KOPT-K1 (cell line): ENCODE data around the gene GMIP.
A peak's percentile ranks its signal among the peaks of the same experiment; 100 is the strongest.
"Not testable (repeated sequence)": the region's sequence is repeated elsewhere in the genome, so short reads cannot be mapped to it uniquely, and the experiment has no call there.

Source experiments
- H3K27ac ChIP-seq: fragments of 200-600 bp; sonication (generic); 2 replicates; pipeline ENCODE4 v1.5.1; 2016; ENCODE audit warnings: antibody characterized with exemption, mild to moderate bottlenecking, low read depth, low read length; ENCODE audit not compliant: poor library complexity, severe bottlenecking
- H3K36me3 ChIP-seq: fragments of 200-600 bp; sonication (generic); 2 replicates; pipeline ENCODE4 v1.5.1; 2017; ENCODE audit warnings: antibody characterized with exemption, mild to moderate bottlenecking, low read length, moderate library complexity; ENCODE audit not compliant: insufficient read depth
- H3K9me3 ChIP-seq: fragments of 200-600 bp; sonication (generic); 2 replicates; pipeline ENCODE4 v1.5.1; 2017; ENCODE audit warnings: antibody characterized with exemption, low read length, mild to moderate bottlenecking; ENCODE audit not compliant: insufficient read depth, poor library complexity, severe bottlenecking

GMIP gene

DNA sequence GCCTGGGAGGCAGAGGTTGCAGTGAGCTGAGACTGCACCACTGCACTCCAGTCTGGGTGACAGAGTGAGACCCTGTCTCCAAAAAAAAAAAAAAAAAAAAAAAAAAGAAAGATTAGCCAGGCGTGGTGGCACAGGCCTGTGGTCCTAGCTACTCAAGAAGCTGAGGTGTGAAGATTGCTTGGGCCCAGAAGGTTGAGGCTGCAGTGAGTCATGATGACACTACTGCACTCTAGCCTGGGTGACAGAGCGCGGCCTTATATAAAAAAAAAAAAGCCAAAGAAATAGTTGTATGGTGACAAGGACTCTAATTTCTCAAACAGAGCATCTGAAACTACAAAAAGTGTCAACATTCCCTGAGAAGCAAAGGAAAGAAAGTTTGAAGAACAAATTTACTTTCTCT, 28.4 kb downstream of the GMIP start:
- H3K27ac ChIP-seq: no peak overlapping the region
- no peaks in the 10 kb centered on the region for H3K36me3 ChIP-seq

DNA sequence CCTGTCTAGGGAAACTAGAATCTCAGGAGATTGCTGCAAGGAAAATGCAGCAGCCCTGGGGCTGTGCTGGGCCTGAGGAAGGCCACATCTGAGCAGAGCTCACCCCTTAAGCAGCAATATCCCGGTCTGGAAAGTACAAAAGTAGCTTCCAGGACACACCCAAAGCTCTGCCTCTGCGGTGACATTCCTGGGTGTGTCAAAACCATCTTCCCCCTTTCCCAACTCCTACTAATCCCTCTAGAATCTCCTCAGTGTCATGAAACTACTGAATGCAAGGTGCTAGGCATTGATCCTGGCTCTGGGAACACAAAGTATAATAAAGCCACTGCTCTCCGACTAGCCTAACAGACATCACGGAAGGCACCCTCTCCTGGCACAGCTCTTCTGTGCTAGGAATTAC, 30.0 kb downstream of the GMIP start:
- Histone ChIP-seq H3K27ac (no peak overlapping the region), H3K36me3 (no peaks in the 10 kb centered on the region; the same call in 1 of the 2 replicates), H3K9me3 (no peaks in the 10 kb centered on the region)

More for the DNA sequence above, 28.4 kb downstream of the GMIP start:
- H3K9me3 ChIP-seq: no peaks in the 10 kb centered on the region

DNA sequence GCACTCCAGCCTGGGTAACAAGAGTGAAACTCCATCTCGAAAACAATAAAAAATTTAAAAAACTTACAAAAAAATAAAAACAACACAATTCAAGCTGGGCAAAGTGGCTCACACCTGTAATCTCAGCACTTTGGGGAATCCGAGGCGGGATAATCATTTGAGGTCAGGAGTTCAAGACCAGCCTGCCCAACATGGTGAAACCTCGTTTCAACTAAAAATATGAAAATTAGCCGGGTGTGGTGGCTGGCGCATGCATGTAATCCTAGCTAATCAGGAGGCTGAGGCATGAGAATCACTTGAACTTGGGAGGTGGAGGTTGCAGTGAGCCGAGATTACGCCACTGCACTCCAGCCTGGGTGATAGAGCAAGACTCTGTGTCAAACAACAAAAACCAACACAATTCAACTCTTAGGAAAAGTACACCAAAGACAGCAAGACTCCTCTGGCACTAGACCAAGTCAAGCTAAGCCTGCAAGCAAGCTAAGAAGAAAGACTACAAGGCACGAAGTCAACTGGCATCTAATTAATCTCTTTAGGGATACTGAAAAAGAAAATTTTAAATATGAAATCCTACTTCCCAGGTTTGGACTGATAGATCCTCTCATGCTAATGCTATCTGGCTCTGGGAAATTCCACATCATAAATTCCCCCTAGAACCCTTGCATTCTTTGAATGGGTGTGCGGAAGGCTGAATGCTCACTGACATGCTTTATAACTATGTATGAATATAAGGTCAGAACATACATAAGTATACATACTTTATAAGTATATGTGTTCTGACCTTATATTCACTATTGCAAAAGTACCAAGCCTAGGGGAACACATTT, 32.9 kb downstream of the GMIP start:
- no peaks in the 10 kb centered on the region; the same call in 1 of the 2 replicates for H3K36me3 ChIP-seq
- no peaks in the 10 kb centered on the region for H3K9me3 ChIP-seq

DNA sequence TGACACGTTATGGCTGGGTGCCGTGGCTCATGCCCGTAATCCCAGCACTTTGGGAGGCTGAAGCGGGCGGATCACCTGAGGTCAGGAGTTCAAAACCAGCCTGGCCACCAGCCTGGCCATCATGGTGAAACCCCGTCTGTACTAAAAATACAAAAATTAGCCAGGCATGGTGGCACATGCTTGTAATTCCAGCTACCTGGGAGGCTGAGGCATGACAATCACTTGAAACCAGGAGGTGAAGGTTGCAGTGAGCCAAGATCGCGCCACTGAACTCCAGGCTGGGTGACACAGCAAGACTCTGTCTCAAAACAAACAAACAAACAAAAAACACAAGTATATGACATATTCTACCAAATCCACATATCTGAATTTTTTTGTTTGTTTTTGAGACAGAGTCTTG, 36.8 kb downstream of the GMIP start:
- H3K36me3 ChIP-seq, H3K9me3 ChIP-seq: not testable (repeated sequence)
- peak overlapping the region; percentile 72 for H3K27ac ChIP-seq

More for the DNA sequence above, 32.9 kb downstream of the GMIP start:
- no peak overlapping the region for H3K27ac ChIP-seq

DNA sequence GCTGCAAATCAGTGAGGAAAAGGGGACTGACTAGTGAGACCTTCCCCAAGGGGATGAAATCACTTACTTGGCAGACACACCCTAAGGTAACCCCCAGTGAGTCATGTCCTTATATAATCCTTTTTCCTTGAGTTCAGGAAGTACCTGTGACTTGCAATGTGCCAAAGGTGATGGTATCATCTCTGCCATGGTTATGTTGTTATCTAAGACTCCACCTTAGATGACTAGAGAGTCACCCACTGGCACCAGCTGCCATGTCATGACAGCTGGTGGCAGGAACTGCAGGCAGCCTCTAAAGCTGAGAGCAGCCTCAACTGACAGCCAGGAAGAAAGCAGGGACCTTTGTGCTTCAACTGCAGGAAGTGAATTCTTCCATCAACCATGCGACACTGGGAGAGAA, 37.4 kb downstream of the GMIP start:
- H3K27ac ChIP-seq: peak overlapping the region; percentile 72
- H3K9me3 ChIP-seq: no peaks in the 10 kb centered on the region
- H3K36me3 ChIP-seq: no peaks in the 10 kb centered on the region; the same call in 1 of the 2 replicates

DNA sequence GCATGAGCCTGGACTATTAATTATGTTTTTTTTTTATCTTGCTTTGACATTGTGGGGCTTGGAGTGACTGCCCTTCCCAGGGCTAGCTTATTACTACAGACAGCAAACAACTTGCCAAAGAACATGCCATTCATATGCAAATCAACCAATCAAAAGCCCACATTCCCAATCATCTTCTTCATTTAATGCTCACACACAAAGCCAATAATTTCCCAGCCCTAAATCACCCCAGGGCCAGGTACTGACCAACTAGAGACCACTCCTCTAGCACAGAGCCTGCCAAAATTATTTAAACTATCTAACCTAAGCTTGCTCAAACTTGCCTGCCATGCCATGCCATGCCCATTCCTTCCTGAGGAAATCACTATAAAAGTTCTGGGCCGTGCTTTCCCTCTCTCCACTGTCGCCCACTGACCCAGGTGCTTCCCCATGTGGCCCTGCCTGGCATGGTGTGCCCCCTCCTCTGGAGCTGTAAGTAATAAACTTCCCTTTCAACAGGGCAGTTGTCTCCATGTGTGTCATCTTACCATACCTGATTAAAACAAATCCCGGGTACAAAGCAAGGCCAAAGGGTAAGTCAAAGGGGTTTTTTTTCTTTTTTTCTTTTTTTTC, 40.6 kb downstream of the GMIP start:
- 0 out of 2 replicates have a peak, but pooled peaks cover under 1% of the 10 kb centered on the region for H3K36me3 ChIP-seq
- H3K27ac ChIP-seq: peak overlapping the region; percentile 60

DNA sequence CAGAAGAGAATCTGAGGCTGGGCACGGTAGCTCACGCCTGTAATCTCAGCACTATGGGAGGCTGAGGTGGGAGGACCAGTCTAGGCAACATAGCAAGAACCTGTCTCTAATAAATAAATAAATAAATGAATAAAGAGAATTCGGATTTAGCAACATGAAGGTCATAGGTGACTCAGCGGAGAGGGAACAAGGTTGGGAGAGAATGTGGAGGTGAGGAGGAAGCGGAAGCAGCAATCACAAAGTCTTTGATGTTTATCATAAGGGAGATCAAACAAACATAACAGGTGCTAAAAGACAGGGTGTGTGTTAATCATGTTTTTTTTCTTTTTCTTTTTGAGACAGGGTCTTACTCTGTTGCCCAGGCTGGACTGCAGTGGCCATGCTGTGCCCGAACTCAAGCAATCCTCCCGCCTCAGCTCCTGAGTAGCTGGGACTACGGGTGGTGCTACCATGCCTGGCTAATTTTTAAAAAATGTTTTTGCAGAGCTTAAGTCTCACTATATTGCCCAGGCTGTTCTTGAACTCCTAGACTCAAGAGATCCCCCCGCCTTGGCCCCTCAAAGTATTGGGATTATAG, 41.2 kb downstream of the GMIP start:
- H3K9me3 ChIP-seq: no peaks in the 10 kb centered on the region
- peak overlapping the region; percentile 60 for H3K27ac ChIP-seq
- 0 out of 2 replicates have a peak, but pooled peaks cover 6% of the 10 kb centered on the region for H3K36me3 ChIP-seq

More for the DNA sequence above, 40.6 kb downstream of the GMIP start:
- H3K9me3 ChIP-seq: no peaks in the 10 kb centered on the region

DNA sequence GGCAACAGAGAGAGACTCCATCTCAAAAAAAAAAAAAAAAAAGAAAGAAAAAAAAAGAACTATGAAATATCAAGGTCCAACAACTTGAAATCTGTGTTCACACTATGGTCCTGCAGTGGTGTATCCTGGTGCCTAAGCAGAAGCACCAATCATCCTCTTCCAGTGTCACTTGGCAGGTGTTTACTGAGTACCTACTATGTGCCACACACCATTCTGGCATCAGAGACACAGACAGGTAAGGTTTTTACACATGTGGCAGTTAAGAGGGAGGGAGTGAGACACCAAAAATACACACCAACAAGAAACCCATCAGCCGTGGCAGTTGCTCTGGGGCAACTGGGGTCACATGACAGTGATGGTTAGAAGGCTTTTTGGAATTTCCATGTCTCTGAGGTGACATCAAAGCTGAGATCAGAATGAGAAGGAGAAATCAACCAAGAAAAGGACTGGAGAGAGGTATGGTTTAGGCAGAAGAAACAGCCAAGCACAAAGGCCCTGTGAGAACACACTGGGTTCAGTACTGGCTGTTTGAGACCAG, 42.6 kb downstream of the GMIP start:
- Histone ChIP-seq H3K27ac (peak overlapping the region; percentile 60), H3K36me3 (peaks cover 12% of the 10 kb centered on the region; the same call in 1 of the 2 replicates), H3K9me3 (no peaks in the 10 kb centered on the region)

DNA sequence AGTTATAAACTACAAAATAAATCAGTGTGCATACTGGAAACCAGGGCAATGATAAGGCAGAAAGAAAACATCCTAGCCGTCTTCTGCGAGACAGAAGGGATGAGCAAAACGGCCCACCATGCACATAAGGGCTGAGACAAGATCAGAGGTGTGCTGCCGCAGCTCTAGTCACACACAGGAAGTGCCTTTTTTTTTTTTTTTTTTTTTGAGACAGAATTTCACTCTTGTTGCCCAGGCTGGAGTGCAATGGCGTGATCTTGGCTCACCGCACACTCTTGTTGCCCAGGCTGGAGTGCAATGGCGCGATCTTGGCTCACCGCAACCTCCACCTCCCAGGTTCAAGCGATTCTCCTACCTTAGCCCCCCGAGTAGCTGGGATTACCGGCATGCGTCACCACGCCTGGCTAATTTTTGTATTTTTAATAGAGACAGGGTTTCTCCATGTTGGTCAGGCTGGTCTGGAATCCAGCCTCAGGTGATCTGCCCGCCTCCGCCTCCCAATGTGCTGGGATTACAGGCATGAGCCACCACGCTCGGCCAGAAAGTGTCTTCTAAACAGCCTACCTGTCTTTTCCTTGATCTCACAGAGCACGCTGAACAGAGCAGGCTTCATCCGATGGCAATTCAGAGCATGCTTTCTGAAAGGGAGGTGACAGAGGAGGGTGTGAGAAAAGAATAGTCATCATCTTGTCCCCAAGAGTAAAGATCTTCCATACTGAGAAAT, 44.6 kb downstream of the GMIP start:
- peak overlapping the region; percentile 73 for H3K27ac ChIP-seq
- H3K9me3 ChIP-seq: not testable (repeated sequence)
- peaks cover 17% of the 10 kb centered on the region; the same call in 1 of the 2 replicates for H3K36me3 ChIP-seq

DNA sequence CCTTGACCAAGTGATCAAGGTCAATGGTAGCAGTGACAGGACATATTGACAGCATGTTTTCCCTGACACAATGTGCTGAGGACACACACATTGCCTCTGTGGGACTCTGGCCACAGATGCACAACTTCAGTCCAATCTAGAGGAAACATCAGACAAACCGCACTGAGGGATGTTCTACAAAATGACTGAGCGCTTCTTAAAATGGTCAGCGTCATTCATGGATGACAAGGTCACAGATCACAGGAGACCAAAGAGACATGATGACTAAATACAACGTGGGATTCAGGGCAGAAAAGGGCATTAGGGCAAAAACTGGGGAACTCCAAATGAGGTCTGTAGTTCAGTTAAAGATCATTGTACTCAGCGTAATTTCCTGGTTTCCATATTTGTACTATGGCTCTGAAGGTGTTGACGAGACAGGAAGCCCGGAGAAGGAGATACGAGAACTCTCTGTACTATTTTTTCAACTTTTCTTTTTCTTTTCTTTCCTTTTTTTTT, 45.6 kb downstream of the GMIP start:
- Histone ChIP-seq H3K9me3 (no peaks in the 10 kb centered on the region), H3K36me3 (peaks cover 25% of the 10 kb centered on the region; the same call in 1 of the 2 replicates), H3K27ac (peak overlapping the region; percentile 73)

DNA sequence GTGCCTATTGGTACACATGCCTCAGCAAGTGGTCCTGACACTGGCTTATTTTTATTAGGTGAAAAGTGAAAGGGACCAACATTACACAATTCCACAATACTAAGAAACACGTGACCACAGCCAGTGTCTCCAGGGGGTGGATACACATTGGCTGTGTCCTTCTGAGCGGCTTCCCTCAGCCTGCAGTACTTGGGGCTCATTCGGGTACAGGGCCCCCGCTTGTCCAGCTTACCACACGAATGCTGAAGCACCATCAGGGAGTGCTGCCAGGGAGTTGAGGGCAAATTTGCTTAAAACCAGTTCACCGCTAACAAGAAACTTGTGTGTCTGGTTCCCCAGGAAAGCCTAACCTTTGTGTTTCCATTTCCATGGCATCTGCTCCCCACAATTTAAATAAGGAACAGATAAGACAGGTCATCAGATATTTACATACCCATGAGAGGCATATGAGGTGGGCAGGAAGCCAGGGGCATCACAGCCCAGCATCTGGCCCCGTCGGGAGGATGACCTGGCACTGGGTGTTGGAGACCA, 48.2 kb downstream of the GMIP start:
- Histone ChIP-seq H3K27ac (no peak overlapping the region), H3K36me3 (peaks cover 34% of the 10 kb centered on the region; the same call in 1 of the 2 replicates)

DNA sequence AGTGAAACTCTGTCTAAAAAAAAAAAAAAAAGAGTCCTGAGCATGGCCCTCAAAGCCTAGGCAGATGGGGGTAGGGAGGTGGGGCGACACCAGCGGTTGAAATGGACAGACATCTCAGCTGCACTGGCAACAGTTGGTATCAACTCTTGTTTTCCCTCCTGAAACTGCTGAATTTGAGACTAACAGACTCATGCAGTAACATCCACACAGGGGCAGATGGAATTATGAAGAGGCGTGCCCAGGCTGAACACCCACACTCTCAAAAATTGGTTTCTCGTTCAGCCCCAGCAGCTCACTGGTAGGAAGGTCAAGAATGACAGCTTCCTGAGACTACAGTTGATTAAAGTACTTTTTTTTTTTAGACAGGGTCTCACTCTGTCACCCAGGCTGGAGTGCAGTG, 49.1 kb downstream of the GMIP start:
- H3K27ac ChIP-seq: no peak overlapping the region
- no peaks in the 10 kb centered on the region for H3K9me3 ChIP-seq
- H3K36me3 ChIP-seq: peaks cover 34% of the 10 kb centered on the region; the same call in 1 of the 2 replicates

More for the DNA sequence above, 48.2 kb downstream of the GMIP start:
- no peaks in the 10 kb centered on the region for H3K9me3 ChIP-seq

DNA sequence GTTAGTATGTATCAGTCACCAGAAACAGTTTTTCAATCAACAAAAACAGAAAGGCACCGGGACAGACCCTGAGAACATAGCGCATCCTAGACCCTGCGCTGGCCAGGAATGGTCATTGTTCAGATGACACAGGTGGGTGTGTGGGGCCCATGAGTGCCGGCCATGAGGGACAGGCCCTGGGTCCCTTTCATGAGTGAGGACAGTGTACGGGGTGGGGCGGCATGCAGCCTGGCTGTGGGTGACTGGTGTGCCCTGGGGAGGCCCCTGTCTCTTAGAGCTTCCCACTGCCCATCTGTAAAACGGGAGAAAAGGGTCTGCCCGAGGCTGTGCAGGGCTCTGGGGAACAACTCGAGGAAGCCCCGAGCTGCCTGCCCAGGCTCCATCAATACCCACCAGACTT, 50.8 kb downstream of the GMIP start:
- Histone ChIP-seq H3K9me3 (no peaks in the 10 kb centered on the region), H3K36me3 (peaks cover 33% of the 10 kb centered on the region; the same call in 1 of the 2 replicates), H3K27ac (no peak overlapping the region)

DNA sequence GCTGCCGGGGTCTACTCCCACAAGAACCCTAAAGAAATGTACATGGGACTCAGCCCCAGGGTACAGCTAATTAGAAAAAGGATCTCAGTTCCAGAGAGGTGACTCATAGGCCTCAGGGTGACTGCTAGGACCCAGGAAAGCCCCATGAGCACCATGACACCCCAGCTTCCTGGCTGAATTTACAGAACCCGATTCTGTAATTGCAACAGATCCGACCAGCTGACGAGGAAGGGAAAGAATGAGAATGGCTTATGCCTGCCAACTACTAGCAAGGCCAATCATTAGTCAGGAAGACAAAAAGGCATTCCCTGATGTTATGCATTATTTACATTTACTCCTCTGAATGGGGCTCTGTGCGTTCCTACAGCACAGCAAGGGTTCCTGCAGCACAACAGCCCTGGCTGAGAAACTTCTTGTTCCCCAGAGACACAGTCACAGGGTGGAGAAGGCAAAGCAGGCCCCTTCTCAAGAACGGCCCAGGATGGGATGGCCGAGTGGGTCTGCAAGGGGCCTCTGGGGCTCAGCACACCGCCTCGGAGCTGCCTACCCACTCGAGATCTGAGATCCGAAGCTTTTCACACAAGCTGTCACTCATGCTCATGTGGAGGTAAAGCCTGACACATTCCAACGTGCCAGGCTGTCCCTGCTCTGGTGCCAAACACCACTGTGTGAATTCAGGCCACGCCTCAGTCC, 52.2 kb downstream of the GMIP start:
- Histone ChIP-seq H3K27ac (no peak overlapping the region), H3K36me3 (peaks cover 23% of the 10 kb centered on the region; the same call in 1 of the 2 replicates), H3K9me3 (no peaks in the 10 kb centered on the region)
